Stimulated activated CD8-positive, alpha-beta memory T cell treated with anti-CD3 and anti-CD28 coated beads, Interleukin-12 subunit alpha, Interleukin-12 subunit beta, amount 100 ng/mL, for 24 hours (primary cell): ENCODE data around the gene SLC46A3.
"Not testable (repeated sequence)": the region's sequence is repeated elsewhere in the genome, so short reads cannot be mapped to it uniquely, and the experiment has no call there.

Source experiments
- DNase-seq: peaks from one replicate; pipeline ENCODE4 v3.0.0-alpha.2; 2020; ENCODE audit errors: extremely low read depth

The SLC46A3 gene

DNA sequence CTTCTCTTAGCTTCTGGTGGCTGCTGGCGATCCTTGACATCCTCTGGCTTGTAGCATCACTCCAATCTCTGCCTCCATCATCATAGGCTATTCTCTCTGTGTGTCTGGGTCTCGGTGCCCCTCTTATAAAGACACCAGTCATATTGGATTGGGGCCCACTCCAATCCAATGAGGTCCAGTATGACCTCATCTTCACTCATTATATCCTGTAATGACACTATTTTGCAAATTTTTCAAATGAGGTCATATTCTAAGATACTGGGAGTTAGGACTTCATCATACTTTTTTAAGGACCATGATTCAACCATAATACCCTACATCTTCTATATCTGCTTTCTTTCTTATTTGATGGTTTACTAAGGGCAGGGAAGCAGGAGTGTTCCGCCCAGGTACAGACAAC is 12.0 kb upstream of the SLC46A3 start:
- no peak for DNase-seq

DNA sequence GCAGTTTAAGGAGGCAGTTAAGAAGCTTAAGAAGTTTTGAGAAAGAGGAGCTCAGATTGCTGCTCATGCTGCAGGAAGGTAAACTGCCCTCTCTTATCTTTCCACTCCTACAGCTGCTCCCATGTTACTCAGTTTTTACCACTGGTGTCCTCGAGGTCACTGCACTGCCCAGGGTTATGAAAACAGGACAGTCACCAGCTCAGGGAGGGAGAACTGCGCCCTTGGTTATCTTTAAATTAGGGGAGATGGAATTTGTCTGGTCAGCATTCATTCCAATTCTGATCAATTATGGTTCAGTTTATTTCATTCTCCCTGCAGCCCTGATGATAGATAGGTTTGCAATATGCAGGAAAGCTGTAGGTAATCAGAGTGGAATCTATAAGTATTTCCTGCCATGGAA is 10.8 kb upstream of the SLC46A3 start:
- no peak for DNase-seq

DNA sequence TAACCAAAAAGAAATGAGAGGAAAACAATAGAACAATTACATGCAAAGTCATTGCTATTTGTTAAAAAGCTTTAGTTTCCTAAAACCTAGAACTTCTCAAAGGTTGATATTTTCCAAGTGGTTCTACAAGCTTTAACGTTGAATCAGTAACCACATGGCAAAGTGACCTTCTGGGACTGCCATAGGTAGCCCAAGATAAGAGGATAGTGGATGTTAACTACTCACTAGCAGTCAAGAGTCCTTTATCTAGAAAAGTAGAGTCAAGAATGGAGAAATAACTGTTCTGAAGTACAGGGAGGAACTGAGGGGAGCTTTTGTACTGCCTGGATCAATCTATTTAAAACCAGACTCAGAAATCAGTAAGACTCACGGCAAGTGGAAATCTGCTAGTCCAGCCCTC is 9.9 kb upstream of the SLC46A3 start:
- DNase-seq = no peak

- no peak for DNase-seq
Measured at GRCh38 chr13:28725046-28725610, 6.4 kb upstream of the SLC46A3 start.

- no peak for DNase-seq
Measured at GRCh38 chr13:28723806-28724205, 5.0 kb upstream of the SLC46A3 start.

GRCh38 chr13:28719227-28720055 is 671 bp upstream of the SLC46A3 start:
- no peak for DNase-seq

GRCh38 chr13:28718196-28718542 is 601 bp downstream of the SLC46A3 start:
- no peak for DNase-seq

DNA sequence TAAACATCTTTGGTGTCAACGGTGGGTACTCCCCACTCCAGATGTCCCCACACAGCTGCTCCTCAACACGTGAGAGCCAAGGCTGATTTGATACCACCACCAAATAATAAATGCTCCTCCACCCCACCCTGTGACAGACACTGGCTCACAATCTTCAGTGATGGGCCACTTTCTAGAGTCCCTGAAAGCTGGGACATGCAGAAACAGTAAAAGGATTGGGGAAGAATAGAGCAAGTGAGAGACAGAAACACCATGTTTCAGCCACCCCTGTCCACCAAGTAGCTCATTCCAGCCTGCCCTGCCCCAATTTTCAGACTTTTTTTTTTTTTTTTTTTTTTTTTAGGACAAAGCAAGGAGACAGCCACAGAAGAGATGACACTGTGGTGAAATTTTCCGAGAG is 1.6 kb downstream of the SLC46A3 start:
- DNase-seq = no peak

DNA sequence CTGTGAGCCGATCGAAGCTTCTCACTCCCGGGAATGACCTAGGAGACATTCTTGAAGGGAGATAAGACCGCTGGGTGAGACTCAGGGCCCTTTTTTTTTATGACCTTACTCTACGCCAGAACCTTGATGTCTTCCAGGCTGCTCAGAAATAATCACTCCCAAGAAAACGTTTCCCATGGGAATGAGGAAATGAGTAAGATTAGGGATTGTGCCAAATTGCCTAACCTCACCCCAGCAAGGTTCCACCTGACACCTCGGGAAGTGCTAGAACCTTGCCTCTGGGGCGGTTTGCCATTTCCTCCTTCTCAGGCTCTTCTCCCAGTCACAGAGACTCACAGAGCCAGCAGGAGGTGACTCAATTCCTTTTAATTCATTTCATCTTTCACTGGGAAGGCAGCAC is 2.3 kb downstream of the SLC46A3 start:
- DNase-seq = no peak

DNA sequence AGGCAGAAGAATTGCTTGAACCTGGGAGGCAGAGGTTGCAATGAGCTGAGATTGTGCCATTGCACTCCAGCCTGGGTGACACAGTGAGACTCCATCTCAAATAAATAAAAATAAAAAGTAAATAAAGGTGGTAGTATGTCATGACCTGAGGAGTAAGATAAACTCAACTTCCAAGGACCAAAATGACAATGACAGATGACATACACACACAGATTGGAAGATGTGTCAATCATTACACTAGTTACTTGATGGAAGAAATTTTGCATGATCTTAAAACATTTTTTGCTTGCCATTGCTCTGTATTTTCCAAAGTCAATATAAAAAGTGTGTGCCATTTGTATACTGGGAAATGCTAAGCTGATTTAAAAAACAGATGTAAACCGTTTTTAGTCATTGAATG is 4.1 kb downstream of the SLC46A3 start:
- no peak for DNase-seq

GRCh38 chr13:28710161-28710560 is 8.6 kb downstream of the SLC46A3 start:
- DNase-seq = no peak

DNA sequence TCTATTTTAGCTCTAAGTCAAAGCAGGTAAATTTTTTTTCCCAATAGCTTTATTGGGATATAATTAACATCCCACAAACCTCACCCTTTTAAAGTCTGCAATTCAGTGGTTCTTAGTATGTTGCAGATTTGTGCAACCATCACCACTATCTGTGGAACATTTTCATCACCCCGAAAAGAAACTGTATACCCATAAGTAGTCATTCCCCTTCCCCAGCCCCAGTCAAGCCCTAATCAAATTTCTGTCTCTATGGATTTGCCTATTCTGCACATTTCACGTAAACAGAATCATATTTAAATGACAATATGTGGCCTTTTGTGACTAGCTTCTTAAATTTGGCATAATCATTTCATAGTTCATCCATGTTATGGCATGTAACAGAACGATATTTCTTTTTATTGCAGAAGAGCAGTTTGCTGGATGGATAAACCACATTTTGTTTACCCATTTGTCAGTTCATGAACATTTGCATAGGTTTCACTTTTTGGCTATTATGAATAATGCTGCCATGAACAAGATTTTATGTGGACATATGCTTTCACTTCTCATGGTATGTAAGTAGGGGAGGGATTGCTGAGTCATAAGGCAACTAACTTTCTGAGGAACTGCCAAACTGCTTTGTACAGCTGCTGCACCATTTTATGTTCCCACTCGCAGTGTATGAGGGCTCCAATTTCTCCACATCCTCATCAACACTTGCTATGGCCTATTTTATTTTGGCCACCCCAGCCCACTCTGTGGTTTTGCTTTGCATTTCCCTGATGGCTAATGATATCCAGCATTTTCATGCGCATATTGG is 10.9 kb downstream of the SLC46A3 start:
- DNase-seq = no peak

GRCh38 chr13:28705461-28706083 is 13.2 kb downstream of the SLC46A3 start:
- DNase-seq = no peak

GRCh38 chr13:28704919-28705318 is 13.9 kb downstream of the SLC46A3 start:
- DNase-seq = no peak

DNA sequence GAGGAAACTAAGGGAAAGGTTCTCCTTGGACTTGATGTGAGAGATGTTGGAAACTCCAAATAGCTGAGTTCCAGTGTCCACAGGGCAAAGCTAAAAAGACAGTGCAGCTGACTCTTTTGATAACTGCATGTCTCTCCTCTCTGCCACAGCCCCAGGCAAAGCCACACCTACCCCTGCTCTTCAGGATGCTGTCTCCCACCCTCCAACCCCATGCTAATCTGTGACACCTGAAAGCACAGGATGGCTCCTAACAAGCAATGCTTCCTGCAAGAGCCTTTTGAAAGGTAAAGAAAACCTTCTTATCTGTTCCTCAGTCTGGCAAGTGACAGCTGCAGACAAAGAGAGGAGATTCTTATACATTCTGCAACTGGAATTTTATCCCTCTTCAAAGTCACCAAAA is 14.5 kb downstream of the SLC46A3 start:
- no peak for DNase-seq

GRCh38 chr13:28699246-28699645 is 19.5 kb downstream of the SLC46A3 start:
- DNase-seq = no peak

DNA sequence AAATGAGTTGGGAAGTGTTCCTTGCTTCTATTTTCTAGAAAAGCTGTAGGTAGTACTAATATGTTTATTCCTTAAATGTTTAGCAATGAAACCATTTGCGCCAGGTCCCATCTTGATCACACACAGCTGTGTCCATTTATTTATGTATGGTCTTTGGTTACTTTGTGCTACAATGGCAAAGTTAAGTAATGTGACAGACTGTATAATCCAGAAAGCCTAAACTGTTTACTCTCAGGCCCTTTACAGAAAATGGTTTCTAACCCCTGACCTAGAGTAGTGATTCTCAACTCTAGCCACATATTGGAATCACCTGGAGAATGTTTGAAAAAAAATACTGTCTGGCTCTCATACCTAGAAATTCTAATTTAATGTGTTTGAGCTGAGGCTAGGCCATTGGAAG is 21.3 kb downstream of the SLC46A3 start:
- DNase-seq = no peak

GRCh38 chr13:28693605-28694491 is 24.9 kb downstream of the SLC46A3 start:
- DNase-seq = not testable (repeated sequence)

DNA sequence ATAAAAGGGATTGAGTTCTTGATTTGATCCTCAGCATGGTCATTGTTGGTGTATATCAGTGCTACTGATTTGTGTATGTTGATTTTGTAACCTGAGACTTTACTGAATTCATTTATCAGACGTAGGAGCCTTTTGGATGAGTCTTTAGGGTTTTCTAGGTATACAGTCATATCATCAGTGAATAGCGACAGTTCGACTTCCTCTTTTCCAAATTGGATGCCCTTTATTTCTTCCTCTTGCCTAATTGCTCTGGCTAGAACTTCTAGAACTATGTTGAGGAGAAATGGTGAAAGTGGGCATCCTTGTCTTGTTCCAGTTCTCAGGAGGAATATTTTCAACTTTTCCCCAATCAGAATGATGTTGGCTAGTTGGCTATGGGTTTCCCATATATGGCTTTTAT is 32.9 kb downstream of the SLC46A3 start:
- DNase-seq = no peak

DNA sequence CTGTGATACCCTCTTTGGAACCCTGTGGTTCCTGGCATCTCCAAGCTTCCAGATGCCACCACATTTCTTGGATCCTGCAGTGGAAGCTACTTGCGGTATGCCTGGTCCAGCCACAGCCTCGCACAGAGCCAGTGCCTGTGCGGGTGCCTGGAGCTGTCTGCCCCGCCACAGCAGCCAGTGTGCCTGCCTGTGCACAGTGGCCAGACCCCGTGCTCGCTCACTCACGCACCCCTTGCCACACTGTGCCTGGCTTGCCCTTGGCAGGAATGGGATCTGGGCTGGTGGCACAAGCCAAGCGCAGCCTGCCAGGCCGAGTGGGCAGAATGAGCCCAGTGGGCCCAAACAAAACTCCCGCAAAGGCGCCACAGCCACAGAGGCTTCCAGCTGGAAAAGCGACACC is 33.7 kb downstream of the SLC46A3 start:
- no peak for DNase-seq

GRCh38 chr13:28684257-28684656 is 34.5 kb downstream of the SLC46A3 start:
- DNase-seq = no peak
